GM19468 (cell line): ENCODE data around the gene DCP1B.
"Not testable (repeated sequence)": the region's sequence is repeated elsewhere in the genome, so short reads cannot be mapped to it uniquely, and the experiment has no call there.

ENCODE experiments used
- ATAC-seq: cut with Tn5 transposase; IDR thresholded peaks from one replicate; pipeline ENCODE4 v1.9.1; 2021; ENCODE audit warnings: mild to moderate bottlenecking, moderate library complexity, moderate number of reproducible peaks; ENCODE audit not compliant: unreplicated experiment; ENCODE audit errors: extremely low read depth

Gene DCP1B

DNA sequence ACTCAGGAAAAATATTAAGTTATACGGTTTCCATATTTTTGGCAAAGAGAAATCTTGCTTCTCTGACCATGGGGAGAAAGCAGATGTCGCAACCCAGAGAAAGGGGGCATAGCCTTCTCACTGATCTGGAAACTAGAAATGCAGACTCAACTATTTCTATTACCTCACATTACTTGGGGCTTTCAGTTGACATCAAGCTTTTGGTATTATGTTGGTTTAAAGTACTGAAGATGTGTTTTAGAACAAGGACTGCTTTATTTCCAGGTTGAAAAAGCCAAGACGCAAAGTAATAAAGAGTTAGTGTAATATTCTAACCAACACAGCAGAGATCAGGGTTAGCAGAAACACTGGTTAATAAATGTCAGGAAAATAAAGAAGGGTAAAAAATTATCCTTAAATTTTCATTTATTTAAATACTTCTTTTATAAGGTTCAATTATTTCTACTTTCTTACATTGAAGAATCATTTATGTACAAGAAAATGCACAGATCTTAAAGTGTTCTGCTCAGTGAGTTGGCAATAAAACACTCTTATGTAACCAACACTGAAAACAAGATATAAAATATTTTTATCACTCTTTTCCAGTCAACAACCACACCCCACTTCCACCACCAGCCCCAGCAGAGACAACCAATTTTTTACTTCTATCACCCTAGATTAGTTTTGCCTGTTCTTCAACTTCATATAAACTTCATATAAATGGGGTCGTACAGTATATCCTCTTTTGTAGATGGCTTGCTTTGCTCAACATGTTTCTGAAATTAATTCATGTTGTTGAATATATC lies 26.0 kb downstream of the DCP1B start:
- ATAC-seq, result no peak

DNA sequence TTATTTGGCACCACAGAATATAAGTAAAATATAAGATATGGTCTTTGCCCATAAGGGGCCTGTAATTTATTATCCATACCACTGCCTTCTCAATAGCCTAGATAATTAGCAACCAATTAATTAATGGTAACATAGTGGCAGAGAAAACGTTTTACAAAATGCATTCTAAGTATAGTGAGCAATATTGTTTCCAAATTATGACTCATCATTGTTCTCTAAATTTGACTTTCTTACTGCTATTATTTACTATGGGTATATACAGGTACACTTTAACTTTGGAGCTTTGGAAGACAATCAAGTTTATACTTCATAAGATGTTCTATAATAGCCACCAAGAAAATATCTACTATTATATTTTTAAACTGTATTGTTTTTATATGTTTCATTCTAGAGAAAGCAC lies 26.7 kb downstream of the DCP1B start:
- ATAC-seq, result no peak

DNA sequence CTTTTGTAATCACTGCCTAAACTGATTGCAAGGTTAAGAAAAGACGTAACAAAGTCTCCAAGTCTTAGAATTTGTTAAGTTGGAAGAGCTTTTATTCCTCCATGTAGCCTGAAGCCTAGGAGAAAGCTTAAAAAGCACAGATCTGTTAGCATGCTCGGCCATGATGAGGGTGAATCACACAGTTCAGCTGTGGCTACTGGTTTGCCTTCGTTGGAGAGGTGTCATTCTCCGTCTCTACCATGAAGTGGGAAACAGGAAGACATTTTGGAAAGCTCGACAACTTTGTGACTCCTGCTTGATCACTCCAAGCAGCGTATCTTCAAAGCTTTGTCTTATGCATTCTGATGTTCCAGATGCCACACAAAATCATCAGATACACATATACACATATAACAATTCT lies 27.1 kb downstream of the DCP1B start:
- no peak for ATAC-seq

DNA sequence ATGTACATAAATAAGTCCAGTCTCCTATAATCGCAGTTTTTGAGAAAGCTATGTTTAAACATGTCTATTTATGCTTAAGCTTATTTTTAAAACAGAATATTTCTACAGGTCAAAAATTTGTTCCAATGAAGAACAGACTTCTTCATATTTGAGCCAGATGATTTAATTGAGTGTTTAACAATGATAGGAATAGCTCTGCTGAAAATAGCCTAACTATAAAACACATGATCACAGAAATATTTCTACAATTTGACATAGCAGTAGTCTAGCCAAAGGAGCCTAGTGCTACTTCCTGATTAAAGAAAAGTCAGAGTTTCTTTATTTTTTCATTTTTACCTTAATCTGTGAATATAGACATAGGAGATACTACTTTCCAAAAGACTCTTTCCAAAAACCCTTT lies 29.4 kb downstream of the DCP1B start:
- no peak for ATAC-seq

DNA sequence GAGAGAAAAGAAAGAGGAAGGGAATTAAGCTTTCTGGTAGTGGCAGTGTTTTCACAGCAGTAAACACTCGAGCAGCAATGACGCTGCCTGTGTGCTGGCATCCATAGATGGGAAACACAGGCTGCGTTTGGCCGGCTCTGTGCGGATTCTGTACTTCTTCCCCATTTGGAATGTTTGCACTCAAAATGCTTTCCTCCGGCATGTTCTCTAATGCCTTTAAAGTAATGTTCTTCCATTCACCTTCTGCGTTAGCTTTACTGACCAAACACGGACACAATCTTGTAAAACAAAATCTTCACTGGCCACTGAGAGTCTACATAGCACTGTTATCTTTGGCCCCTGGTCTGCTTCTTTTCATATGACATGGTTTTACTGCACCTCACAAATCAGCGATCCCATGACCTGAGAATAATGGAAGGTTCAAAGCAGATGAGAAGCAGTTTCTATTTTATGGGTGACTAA lies 31.4 kb downstream of the DCP1B start:
- no peak for ATAC-seq

DNA sequence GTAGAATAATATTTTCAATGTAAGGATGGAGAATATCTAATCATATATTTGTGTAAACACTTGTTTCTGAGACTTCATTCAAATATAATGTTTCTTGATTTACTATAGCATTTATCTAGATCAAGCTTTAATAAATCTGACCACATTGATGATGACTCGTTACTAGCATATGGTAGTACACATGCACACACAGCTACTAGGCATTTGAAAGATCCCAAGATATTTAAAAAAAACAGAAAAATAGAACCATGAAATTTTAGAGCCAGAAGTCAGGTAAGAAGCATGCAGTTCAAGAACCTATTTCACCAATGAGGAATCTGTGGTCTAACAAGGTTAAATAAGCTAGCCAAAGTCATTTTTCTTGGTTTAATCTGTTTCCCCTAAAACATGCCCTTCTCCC lies 32.0 kb downstream of the DCP1B start:
- ATAC-seq, result no peak

DNA sequence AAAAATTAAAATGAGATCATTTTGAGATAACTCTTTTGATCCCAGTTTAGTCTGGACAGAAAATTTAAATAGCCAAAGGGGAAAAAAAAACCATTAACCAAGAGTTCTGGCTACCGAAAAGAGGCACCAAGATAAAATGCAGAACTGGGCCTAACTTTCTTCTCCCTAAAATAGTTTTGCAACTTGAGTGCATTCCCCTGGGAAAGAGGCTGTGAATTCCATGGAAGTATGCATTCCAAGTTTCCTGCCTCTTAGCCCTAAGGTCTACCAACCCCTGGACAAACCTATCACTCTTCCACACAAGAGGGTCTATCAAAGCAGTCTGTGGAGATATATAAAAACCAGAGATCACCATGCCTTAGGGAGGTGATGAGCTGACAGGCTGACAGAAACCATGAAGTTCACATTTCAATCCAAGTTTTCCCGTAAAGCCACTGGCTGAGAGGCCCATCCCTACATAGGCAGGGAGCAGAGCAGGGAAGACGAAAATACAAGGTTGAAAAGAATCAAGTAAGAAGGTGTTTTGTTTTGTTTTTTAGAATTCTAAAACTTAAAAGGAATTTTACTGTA lies 33.8 kb downstream of the DCP1B start:
- ATAC-seq, result no peak

DNA sequence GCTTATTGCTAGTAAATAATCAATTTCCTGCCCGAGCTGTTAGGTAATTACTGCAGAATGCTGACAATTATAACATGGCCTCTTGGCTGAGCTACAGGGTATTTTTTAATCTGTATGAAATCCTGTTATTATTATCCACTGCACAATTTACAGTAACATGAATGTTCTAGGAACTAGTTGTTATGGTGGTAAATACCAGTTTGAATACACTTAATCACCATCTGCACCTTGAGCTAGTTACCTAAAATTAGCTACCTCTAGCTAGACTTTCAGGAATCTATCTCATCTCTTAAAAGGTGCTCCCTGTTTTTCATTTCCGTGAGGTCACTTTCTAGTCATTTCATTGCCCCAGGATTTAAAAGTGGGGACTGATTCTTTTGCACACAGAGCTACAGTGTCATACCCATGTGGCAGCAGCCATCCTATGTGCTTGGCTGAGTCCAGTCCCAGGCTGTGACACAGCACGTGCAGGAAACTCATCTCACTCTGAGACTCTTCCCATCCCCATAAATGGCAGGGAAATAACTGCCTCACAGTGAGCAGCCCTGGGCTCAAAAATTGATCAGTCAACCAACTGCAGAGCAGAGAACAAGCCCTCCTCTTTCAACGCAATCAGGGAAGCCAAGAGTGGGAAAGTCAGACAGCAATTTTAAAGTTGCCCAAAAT lies 37.6 kb downstream of the DCP1B start:
- no peak for ATAC-seq

DNA sequence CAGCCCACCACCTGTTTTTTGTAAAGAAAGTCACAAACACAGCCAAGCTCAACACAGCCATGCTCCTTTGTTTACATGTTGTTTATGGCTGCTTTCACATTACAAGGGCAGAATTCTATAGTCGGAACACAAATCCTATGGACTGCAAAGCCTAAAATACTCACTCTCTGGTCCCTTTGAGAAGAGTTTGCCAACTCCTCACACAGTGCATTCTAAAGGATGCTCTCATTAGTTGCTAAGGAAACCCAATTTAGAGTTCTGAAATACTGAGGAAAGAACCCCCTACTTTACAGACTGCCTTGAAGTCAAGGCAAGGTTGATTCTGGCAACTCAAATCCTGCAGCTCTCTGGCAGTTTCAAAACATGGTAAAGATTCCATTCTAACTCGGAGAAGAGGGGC lies 38.3 kb downstream of the DCP1B start:
- ATAC-seq, result no peak

DNA sequence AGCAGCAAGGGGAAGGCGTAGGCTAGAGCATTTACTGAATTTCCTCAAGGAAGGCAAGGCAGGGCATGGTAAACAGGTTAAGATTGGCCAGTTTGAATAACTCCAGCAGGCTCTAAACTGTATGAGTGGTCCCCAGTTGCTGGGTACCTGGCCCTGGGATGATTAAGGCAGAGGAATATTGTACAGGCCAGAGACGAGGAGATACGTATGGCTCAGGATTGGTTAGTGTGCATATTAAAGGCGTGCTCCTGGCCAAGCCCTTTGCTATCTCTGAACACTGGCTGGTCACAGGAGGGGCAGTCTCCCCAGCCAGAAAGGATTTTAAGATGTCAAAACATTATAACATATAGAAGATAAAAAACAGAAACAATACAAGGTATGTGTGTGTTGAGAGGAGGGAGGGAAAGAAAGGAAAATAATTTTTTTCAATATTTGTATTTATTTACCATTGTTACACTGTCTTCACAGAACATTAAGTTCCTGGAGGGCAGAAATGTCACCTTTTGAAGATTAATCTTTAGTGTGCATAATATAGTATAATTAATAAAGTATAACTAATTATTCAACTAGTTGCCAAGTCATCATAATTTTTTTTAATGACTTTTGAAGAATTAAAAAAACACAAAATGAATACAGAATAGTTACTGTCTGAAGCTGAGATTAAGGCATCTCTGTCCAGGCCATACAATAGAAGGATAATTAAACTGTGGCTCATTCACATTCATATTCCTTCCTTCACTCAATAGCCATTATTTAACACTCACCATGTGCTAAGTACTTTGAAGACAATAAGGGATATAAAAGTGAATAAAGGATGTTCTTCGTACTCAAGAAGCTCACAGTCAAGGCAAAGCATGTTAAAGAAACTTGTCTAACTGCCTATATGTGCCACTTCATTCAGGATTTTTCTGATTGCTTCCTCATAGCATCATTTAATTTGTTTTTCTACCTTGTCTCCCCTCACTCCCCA lies 41.9 kb downstream of the DCP1B start:
- no peak for ATAC-seq

DNA sequence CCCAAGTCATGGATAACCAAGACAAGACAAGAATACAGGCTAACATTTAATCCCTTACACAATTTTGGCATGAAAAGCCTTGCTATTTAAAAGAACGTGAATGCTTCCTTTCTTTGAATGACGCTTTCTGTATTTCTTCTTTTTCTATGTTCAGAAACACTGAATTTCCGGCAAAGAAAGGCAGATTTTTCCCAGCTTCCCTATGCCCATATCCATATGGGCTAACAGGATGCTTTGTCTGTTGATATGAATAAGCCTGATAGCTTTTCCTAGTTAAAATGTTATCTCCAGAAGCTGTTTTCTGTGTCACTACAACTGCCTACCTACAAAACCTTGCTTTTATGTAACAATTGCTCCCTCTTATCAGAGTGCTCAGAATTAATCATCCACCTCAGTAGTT lies 47.5 kb downstream of the DCP1B start:
- ATAC-seq, result no peak

DNA sequence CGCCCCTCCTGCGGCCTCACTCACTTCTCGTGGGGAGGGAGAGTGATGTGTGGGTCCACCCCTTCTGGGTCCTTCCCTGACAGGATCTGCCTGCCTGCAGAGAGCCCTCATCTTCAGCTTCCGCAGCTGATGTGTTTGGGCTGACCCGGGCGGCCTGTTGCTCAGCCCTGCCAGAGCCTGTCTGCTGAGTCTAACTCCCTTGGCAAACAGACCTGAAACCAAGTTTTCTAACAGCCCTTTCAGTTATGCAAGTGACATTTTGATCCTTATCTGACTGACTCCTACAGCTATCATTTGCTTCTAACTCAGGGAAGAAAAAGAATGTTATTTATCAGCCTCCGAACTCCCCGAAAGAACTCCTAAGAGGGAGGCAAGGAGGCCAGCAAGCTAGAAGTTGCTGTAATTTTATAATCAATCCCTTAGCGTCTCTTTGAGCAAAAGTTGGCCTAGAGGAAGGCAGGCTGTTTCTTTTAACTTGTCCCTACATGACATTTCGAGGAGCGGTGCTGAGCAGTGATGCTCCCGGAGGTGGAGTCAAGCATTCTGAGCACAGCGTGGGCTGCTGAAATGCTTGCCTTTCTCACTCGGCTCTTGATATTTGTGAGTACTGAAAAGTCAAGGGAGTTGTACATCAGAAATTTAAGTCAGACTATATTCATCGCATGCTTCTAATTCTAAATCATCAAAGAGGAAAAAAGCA lies 54.3 kb downstream of the DCP1B start:
- no peak for ATAC-seq

DNA sequence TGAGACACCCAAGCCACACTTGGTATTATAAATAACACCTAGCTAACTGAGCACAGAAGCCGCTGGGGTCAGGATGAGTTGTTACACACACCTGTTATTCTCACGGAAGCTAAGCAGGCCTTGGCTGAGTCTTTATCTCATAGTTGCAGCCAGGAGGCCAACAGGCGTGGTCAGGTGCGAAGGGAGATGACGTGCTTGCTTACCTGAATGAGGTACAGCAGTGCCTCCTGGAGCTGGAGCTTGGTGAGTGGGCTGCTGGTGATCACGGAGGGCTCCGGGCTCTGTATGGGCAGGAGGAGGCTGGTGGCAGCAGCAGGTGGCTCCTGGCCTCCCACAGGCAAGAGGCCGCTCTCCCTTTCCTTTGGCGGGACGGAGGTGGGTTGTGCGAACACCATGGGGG lies 55.4 kb downstream of the DCP1B start:
- ATAC-seq, result no peak

DNA sequence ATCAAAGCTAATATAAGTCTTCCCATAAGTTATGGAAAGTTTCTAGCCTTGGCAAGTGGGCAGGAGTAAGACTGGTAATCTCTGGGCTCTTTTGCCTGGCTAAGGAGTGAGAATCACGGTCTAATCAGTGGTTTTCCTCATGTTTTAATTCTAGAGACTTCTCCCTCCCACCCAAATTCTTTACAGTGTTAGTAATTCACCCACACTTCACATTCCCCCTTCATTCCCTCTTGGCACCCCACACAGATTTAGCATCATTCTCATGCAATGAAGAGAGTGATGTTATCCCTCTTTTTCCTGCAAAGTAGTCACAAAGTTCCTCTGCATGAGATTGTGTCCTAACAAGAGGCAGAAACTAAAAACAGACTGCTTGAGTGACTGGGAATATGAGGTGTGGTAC lies 57.2 kb downstream of the DCP1B start:
- no peak for ATAC-seq

DNA sequence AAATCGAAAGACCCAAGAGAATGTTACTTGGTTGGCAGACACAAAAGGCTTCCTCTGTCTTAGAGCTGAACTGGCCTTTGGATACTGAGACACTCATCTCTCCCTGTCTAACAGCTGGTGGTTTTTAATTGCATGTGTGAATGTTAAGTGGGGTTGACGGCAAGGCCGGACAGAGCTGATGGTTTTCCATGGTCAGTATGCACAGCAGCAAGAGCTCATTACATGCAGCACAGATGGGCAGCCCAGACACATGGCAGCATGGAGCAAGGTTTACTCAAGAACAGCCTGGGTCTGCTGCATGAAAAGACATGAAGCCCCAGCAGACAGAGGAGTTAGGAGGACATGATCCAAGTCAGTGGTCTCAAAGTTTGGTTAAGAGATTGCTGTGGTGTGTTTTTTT lies 58.0 kb downstream of the DCP1B start:
- ATAC-seq, result no peak

DNA sequence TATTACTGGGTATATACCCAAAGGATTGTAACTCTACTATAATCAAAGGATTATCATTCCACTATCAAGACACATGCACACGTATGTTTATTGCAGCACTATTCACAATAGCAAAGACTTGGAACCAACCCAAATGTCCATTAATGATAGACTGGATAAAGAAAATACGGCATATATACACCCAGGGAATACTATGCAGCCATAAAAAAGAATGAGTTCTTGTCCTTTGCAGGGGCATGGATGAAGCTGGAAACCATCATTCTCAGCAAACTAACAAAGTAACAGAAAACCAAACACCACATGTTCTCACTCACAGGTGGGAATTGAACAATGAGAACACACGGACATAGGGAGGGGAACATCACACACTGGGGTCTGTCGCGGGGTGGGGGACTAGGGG lies 58.8 kb downstream of the DCP1B start:
- not testable (repeated sequence) for ATAC-seq

DNA sequence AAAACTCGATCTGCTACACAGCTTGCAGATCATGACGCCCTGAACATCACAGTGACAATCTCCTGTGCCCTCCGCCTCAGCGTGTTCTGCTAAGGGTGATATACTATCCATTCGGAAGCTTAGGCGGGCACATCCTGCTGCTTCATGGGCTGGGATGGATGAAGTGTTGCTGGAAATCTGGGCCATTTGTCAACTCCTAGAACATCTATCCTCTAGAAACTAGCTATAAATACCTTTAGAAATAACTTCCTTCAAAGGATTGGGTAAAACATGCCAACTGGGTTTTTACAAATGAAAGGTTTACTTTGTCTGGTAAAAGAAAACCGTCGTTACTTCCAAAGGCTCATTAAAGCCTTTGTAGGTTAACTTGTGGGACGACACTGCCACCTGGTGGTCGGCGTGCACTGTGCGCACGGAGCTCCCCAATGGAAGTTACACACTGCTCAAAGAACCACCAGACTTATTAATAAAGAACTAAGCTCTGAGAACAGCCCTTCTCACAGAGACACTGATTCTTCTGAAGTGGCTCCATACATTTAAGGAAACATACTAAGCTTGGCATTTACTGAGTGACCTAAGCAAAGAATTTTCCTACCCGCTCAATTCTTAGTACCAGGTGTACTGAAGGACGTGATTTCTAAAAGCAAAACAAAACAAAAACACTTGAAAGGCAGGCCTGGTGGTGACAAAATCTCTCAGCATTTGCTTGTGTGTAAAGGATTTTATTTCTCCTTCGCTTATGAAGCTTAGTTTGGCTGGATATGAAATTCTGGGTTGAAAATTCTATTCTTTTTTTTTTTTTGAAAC lies 64.3 kb downstream of the DCP1B start:
- no peak for ATAC-seq

DNA sequence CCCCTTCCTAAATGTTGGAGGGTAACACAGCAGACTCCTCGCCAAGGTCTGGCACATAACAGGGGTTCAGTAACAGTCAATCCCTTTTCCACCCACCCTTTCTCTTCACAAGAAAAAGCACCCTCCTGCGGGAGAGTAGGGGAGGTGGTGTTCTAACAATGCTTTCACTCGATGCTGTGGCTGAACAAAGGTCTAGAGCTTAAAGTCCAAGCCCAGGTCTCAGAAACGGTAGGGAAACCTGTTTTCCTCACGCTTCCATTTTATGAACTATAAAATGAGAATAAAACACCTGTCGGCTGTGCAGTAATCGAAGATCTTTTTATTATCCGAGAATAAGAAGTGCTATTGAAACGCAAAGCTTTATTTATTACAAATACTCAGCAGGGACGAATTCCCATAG lies 64.9 kb downstream of the DCP1B start:
- ATAC-seq, result no peak
